Testis (tissue), 5 donors: ENCODE results near the gene GOLGA8R. TPM values are rescaled to one million over a fixed set of nuclear protein-coding genes. Genes with fewer than 3 reads are reported as not detected.
"Not testable (repeated sequence)": the region's sequence is repeated elsewhere in the genome, so short reads cannot be mapped to it uniquely, and the experiment has no call there.

Experiments
- DNase-seq: peaks from one replicate; pipeline ENCODE4 v3.0.0-alpha.2; 2019
- H3K27ac ChIP-seq, 2 donors: fragments of 200-600 bp; sonication (generic); one replicate each; pipeline ENCODE4 v1.5.1; 2019
- H3K27me3 ChIP-seq: fragments of 200-600 bp; sonication (generic); one replicate; pipeline ENCODE4 v1.5.1; 2019
- H3K36me3 ChIP-seq: fragments of 200-600 bp; sonication (generic); one replicate; pipeline ENCODE4 v1.5.1; 2017; ENCODE audit warnings: low read depth; ENCODE audit errors: missing control alignments
- H3K4me1 ChIP-seq: fragments of 200-600 bp; sonication (generic); one replicate; pipeline ENCODE4 v1.5.1; 2019
- H3K4me3 ChIP-seq, 2 donors: fragments of 200-600 bp; sonication (generic); one replicate each; pipeline ENCODE4 v1.5.1; 2017 to 2019
- H3K9me3 ChIP-seq: fragments of 200-600 bp; sonication (generic); one replicate; pipeline ENCODE4 v1.5.1; 2017
- CTCF ChIP-seq, 3 experiments: fragments of 450-650 bp in 2 of 3; fragments of 200-600 bp in 1 of 3; sonication (generic) in 1 of 3; IDR thresholded peaks; one replicate each; pipeline ENCODE4 v1.5.1; 2016 to 2019; ENCODE audit warnings: antibody characterized with exemption in 3 of 3, mild to moderate bottlenecking in 2 of 3, moderate library complexity in 1 of 3
- WGBS, 2 donors: methylation state at CpG; one replicate each; pipeline ENCODE4 v1.1.5; 2018; 5-methylcytosine and 5-hydroxymethylcytosine counted together
- intact Hi-C: fragments of 100-400 bp; cut with DNase I; formaldehyde crosslinking; loops from one replicate; pipeline ENCODE4 v1.15.1; 2023; ENCODE audit warnings: low total_unique reads
- long read RNA-seq, 2 donors: transcript quantifications; one replicate each; lab custom pipeline, GENCODE V29; 2026
- polyA plus RNA-seq: library from polyadenylated mRNA; stranded (reverse); fragments of 350-450 nt; fragmentation: Illumina TruSeq; extraction: RNeasy Lipid Tissue Mini Kit (QIAGEN cat#74804); gene quantifications from one replicate; pipeline ENCODE4 v1.2.3, GENCODE V29; 2014; ENCODE audit warnings: low read depth, low replicate concordance; ENCODE audit not compliant: insufficient read depth
- total RNA-seq, 2 donors: library from RNA; depleted of rRNA; stranded (reverse); fragments of >200 nt; gene quantifications; one replicate each; pipeline ENCODE4 v1.2.3, GENCODE V29; 2016

The GOLGA8R gene
- total RNA-seq (10 to 100 TPM in 1 of 2 donors, 1 to 10 TPM in 1; 9.3 to 24.6 TPM), polyA plus RNA-seq (7.9 TPM)
- long read RNA-seq, donor 1, partial matches to known transcripts = 6 of 6 reads
- long read RNA-seq, donor 1, other reads (novel, unspliced or antisense) = 0 of 6 reads
- long read RNA-seq, donor 2 = 0 reads

GRCh38 chr15:30414160-30414559 lies at the start of gene GOLGA8R:
Gene GOLGA8R (minus strand): TSS chr15:30414260. CDS start chr15:30414162, 98 bp downstream.
- intact Hi-C loops, H3K4me3 ChIP-seq, H3K36me3 ChIP-seq, H3K27ac ChIP-seq, H3K4me1 ChIP-seq, DNase-seq, H3K9me3 ChIP-seq, H3K27me3 ChIP-seq: not testable (repeated sequence)
- WGBS, 2 donors = no CpG with 5 or more reads among the region's 7 CpGs

GRCh38 chr15:30463849-30464248 lies 49.8 kb upstream of the GOLGA8R start:
- not testable (repeated sequence) for H3K4me1 ChIP-seq

GRCh38 chr15:30462176-30462575 lies 48.1 kb upstream of the GOLGA8R start:
- not testable (repeated sequence) for H3K4me3 ChIP-seq
- WGBS, 2 donors = no CpG with 5 or more reads among the region's 9 CpGs

More at GRCh38 chr15:30463849-30464248, 49.8 kb upstream of the GOLGA8R start:
- no CpG with 5 or more reads among the region's 1 CpG for WGBS, 2 donors
- intact Hi-C loops, H3K9me3 ChIP-seq, H3K27me3 ChIP-seq, H3K27ac ChIP-seq, H3K4me3 ChIP-seq, H3K36me3 ChIP-seq, DNase-seq: not testable (repeated sequence)

GRCh38 chr15:30452702-30453101 lies 38.6 kb upstream of the GOLGA8R start:
- DNase-seq, H3K4me3 ChIP-seq, H3K9me3 ChIP-seq, H3K27ac ChIP-seq, H3K36me3 ChIP-seq, H3K4me1 ChIP-seq, H3K27me3 ChIP-seq, intact Hi-C loops: not testable (repeated sequence)

More at GRCh38 chr15:30462176-30462575, 48.1 kb upstream of the GOLGA8R start:
- H3K27me3 ChIP-seq, intact Hi-C loops, H3K27ac ChIP-seq, DNase-seq, H3K4me1 ChIP-seq, H3K36me3 ChIP-seq, H3K9me3 ChIP-seq: not testable (repeated sequence)

- H3K4me3 ChIP-seq, H3K9me3 ChIP-seq, H3K4me1 ChIP-seq, H3K36me3 ChIP-seq, H3K27ac ChIP-seq, H3K27me3 ChIP-seq, DNase-seq, intact Hi-C loops: not testable (repeated sequence)
- 21% methylated on average over 2 of the region's 3 CpGs; no CpG with 5 or more reads in 1 of the 2 donors for WGBS, 2 donors
Measured at GRCh38 chr15:30438348-30438747, 24.3 kb upstream of the GOLGA8R start.

- 79 to 82% methylated on average over 3 of the region's 5 CpGs for WGBS, 2 donors
- intact Hi-C loops, H3K36me3 ChIP-seq, H3K4me3 ChIP-seq, H3K9me3 ChIP-seq, H3K27ac ChIP-seq, H3K27me3 ChIP-seq, H3K4me1 ChIP-seq: not testable (repeated sequence)
- DNase-seq = peak; percentile 13
Measured at GRCh38 chr15:30435878-30436277, 21.8 kb upstream of the GOLGA8R start.

GRCh38 chr15:30420723-30421122 lies 6.7 kb upstream of the GOLGA8R start:
- H3K4me3 ChIP-seq, H3K4me1 ChIP-seq, DNase-seq, intact Hi-C loops, H3K27ac ChIP-seq, H3K27me3 ChIP-seq, H3K36me3 ChIP-seq, H3K9me3 ChIP-seq: not testable (repeated sequence)
- 81 to 95% methylated on average over 6 of the region's 6 CpGs for WGBS, 2 donors

- H3K9me3 ChIP-seq, H3K27ac ChIP-seq, H3K4me1 ChIP-seq, DNase-seq, intact Hi-C loops, H3K36me3 ChIP-seq, H3K27me3 ChIP-seq, H3K4me3 ChIP-seq: not testable (repeated sequence)
- WGBS, 2 donors = 86 to 88% methylated on average over 5 of the region's 6 CpGs
Measured at GRCh38 chr15:30407636-30408035, 6.4 kb downstream of the GOLGA8R start.

GRCh38 chr15:30398988-30399387 lies 15.1 kb downstream of the GOLGA8R start:
- DNase-seq = peak; percentile 88
- intact Hi-C loops, H3K4me3 ChIP-seq, H3K36me3 ChIP-seq, H3K27me3 ChIP-seq, H3K4me1 ChIP-seq, H3K27ac ChIP-seq, H3K9me3 ChIP-seq: not testable (repeated sequence)
- peak in 2 of 3 experiments; percentile 18 to 41 for TF ChIP-seq CTCF (IDR thresholded peaks at IDR 0.05)
- 19% methylated on average over 2 of the region's 6 CpGs; no CpG with 5 or more reads in 1 of the 2 donors for WGBS, 2 donors

GRCh38 chr15:30393664-30393991 lies 20.4 kb downstream of the GOLGA8R start:
- H3K27me3 ChIP-seq, H3K27ac ChIP-seq, H3K4me3 ChIP-seq, H3K9me3 ChIP-seq, intact Hi-C loops, DNase-seq, H3K36me3 ChIP-seq, H3K4me1 ChIP-seq: not testable (repeated sequence)
- no CpG with 5 or more reads among the region's 23 CpGs for WGBS, 2 donors

- DNase-seq, H3K9me3 ChIP-seq, H3K27me3 ChIP-seq, H3K4me3 ChIP-seq, H3K36me3 ChIP-seq, intact Hi-C loops, H3K4me1 ChIP-seq, H3K27ac ChIP-seq: not testable (repeated sequence)
- no CpG with 5 or more reads among the region's 74 CpGs for WGBS, 2 donors
Measured at GRCh38 chr15:30392766-30393663, 21.0 kb downstream of the GOLGA8R start, which contains the start of gene CHRFAM7A. Gene CHRFAM7A (minus strand): TSS chr15:30393540. CDS start chr15:30383351, 10,189 bp downstream.
